IPS-NIHi7 (cell line): ENCODE measurements around the gene SLC7A6.

Experiments
- DNase-seq: peaks from one replicate; pipeline ENCODE4 v3.0.0; 2012; ENCODE audit warnings: mixed read lengths; ENCODE audit errors: extremely low spot score

The SLC7A6 gene

DNA sequence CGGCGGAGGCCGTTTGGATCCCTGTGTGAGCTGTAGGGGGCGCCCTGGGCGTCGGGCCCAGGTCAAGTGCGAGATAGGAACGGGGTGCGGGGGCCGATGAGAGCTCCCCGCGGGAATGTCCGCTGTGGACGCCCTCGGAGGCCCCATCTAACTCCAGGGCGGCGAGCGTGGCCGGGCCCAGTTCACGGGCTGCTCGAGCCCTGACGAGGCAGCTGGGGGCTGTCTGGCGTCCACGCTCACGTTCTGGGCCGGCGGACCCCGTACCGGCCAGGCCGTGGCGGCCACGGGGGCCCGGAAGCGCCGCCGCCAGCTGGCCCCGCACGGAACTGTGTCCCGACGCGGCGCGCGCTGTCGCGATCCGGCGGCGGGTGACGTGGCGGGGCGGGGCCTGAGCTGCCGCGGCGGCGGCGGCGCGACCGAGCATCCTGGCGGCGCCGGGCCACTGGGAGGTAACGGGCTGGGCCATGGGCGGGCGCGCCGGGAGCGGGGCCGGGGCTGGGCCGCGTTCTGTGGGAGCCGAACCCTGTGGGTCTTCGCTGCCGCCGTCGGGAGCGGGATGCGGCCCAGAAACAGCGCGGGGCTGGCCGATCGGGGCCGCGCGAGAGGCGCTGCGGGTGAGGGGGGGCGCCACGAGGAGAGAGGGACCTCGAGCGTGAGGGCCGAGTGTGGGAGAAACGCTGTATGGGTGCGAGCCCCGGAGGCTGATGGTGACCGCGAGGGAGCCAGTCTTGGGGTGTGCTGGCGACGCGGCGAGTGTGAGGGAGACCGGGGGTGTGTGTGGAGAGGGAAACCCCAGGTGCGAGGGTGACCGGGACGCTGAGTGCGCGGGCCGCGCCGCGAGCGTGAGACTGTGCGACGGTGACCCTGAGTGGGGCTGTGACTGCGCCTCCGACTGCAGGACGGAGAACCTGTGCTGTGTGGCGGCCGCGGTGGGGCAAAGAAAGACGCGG, at the start of gene SLC7A6:
TSS of gene SLC7A6 (plus strand) at position 399 of the 950 bp plus-strand sequence. CDS start 10,201 bp downstream, outside the sequence.
- DNase-seq = peak; percentile 86

DNA sequence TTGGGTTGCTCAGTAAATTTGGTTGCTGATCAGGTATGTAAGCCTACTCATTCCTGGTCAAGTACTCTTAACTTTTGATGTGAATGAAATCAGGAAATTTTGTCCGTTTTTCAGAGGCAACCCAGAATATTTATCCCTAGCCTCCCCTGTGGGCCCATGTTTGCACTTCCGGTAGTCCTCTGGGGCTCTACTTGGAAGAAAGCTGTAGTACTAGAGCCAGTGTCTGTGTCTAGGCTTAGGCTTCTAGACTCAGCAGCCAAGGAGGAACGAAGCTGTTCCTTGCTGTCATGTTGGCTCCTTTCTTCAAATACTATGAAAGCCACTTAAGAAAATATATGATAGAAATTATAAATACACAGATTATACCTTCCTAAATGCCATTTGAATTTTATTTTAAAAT, 49.6 kb upstream of the SLC7A6 start:
- DNase-seq = no peak

GRCh38 chr16:68215302-68215701, 49.0 kb upstream of the SLC7A6 start:
- DNase-seq = no peak

DNA sequence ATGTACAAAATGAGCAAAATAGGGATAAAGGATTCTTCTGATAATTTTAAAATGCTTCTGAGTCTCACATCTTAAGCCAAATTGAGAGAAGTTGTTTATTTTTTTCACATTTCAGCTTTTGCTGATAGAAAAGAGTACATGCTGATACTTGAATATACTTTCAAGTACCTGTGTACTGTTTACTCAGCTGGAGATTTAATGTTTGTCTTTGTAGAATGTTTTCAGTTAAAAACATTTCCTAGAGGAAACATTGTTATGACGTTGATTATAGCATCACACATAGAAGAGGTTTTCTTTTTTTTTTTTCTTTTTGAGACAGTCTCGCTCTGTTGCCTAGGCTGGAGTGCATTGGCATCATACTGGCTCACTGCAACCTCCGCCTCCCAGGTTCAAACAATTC, 48.1 kb upstream of the SLC7A6 start:
- DNase-seq = no peak

- DNase-seq = no peak
These were observed 46.8 kb upstream of the SLC7A6 start for GRCh38 chr16:68217506-68217905.

- no peak for DNase-seq
These were observed 44.5 kb upstream of the SLC7A6 start for GRCh38 chr16:68219725-68220351.

- no peak for DNase-seq
These were observed 41.3 kb upstream of the SLC7A6 start for GRCh38 chr16:68223072-68223471.

DNA sequence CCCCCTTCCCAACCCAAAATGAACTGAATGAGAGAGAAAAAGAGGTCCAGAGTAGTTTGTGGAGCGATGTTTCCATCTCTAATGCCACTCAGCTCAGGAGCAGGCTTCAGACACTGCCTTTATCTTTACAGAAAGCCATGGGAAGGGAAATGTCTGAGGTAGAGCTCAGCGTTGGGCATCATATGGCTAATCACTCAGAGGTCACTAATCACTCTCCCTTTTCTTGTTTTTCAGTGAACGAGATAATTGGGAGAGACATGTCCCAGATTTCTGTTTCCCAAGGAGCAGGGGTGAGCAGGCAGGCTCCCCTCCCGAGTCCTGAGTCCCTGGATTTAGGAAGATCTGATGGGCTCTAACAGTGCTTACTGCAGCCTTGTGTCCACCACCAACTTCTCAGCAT, 38.2 kb upstream of the SLC7A6 start:
- DNase-seq = no peak

DNA sequence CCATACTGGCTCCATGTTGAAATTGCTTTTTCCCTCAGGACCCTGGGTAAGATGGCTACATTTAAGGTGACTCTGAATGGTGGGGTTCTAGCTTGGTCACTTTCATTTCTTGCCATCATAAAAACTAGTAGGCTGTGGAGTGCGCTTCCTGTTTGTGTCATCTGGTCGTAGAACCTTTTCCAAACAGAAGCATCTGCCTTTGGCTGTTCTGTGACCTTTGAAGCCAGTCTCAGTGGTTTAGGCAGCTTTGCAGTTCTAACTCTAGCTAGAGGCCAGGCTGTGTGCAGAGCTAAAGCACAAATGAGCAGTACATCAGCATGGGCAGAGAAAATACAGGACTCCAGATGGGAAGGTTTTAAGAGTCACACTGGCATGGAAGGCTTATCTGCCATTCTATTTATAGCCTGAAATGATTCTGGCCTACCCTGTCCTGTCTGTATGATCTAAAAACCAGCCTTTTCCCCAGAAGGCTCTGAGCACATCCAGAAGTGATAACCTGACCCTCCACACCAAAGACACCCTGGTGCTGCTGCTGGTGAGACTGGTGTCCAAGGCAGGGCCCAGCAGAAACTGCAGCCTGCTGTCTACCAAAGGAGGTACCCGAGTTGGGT, 37.0 kb upstream of the SLC7A6 start:
- DNase-seq = no peak

DNA sequence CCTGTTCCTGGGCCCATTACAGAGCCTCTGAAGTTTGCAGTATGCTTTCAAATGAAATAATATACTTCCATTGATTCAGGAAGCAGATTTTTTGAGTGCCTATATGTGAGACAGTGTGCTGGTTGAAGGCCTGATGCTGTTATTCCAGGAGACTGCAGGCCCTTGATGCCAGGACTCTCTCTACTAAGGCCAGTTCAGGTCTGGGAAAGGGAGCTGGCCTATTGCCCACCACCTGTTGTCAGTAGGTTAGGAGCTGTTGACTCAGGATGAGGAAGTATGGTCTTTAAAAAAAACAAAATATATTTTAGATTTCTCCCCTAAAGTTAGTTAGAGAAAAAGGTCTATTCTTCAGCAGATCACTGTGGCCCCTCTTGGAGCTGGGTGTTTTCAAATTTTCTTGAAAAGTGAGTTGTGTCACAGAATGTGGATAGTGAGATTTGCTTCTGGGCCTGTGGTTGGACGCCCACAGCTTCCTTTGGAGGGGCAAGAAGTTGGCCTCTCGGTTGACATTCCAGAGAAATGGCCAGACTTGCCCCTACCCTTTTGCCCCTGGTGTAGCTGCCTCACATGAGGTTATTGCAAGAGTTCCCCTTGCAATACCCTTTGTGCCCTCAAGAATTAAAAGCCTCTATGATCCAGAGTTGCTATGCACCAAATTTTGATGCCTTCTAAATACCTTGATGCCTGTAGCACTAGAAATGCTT, 36.3 kb upstream of the SLC7A6 start:
- no peak for DNase-seq

GRCh38 chr16:68228652-68229051, 35.7 kb upstream of the SLC7A6 start:
- DNase-seq = no peak

- DNase-seq = peak; percentile 75
These were observed 34.7 kb upstream of the SLC7A6 start for GRCh38 chr16:68229431-68230175.

DNA sequence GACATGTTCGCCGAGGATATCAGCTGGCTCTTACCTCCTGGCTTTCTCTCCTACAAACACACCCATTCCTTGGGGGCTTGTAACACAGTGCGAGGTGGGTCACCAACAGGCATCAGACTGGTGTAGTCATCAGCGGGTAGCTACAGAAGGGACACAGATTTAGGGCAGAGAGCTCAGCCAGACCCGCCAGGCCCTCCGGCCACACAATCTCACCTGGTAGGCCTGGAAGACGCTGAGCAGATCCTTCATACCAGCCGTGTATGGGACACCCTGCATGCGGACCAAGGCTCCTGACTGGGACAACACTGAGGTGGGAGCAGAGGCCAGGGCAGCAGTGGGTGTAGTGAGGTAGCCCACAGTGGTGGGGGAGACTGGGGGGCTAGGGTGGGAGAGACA, 34.2 kb upstream of the SLC7A6 start:
- no peak for DNase-seq

- no peak for DNase-seq
These were observed 33.4 kb upstream of the SLC7A6 start for GRCh38 chr16:68230956-68231355.

DNA sequence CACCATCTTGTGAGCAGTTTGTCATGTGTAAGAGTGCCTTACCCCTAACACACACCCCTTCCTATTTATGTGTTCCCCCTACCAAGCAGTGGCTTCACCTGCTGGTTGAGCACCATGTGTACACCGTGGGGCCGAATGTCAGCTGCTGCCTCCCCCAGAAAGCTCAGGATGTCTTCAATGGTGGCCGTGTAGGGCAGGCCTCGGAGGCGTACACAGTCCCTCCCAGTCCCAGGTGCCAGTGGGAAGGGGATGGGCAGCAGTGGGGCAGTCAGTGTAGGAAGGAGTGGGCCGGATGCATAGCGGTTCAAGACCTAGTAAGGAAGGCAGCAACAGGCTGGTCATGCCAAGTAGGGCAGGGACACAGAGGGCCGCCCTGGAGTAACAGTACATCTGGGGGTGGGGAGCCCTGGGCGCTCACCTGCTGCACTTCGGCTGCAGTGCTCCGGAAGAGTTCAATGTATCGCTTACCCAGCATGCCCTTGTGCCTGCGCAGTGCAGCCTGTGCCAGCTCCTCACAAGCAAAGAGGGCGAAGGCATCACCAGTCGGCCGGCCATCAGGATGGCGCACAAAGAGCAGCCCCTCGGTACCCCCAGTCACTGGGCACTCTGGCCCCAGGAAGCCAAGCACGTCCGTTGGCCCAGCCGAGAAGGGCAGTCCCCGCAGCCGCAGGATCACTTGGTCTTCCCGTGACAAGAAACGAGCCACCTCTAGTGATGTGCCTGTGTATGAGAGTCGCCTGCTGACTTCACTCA, 32.8 kb upstream of the SLC7A6 start:
- no peak for DNase-seq

DNA sequence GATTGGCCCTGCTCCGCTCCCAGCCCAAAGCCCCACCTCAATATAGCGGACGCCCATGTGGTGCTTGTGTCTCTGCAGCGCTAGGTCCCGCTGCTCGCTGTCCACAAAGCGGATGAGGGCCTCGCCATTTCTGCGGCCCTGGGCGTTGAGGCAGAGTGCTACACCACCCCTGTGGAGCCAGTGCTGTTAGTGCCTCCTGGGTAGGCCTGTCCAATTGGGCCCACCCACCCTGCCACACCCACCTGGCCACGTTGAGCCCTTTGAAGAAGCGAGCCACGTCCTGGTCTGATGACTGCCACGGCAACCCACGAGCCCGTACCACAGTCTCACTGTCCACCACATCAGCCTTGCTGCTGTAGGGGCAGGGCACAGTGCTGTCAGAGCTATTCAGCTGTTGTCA, 32.0 kb upstream of the SLC7A6 start:
- no peak for DNase-seq

GRCh38 chr16:68233085-68233834, 31.1 kb upstream of the SLC7A6 start:
- DNase-seq = no peak

DNA sequence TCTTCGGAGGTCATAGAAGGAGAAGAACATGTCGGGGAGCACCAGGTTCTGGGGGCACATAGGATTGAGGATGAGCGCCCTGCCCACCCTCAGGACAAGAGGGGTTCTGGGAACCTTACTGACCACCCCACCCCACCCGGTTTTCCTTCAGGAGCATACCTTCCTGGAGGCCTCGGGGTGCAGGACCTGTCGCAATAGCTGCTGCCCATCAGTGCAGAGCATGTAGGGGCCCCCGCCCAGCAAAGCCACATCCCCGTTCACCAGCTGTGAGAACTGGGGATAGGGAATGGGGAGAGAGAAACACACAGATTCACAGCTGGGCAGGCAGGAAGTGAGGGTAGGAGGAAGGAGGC, 30.5 kb upstream of the SLC7A6 start:
- DNase-seq = no peak

- peak; percentile 37 for DNase-seq
These were observed 29.9 kb upstream of the SLC7A6 start for GRCh38 chr16:68234188-68235107.
